GM11168 (cell line): ENCODE data around the gene TFAP2D.

Experiments
- in situ Hi-C: fragments of 300-500 bp; cut with MboI; formaldehyde crosslinking; loops from one replicate; pipeline ENCODE4 v1.12.0; 2022; ENCODE audit warnings: low sequenced_read_pairs; ENCODE audit not compliant: unreplicated experiment

Gene TFAP2D

GRCh38 chr6:50717734-50718457 lies 4.6 kb downstream of the TFAP2D start:
- in situ Hi-C loops, result no loop called here

- in situ Hi-C loops, result no loop called here
These were observed 5.2 kb downstream of the TFAP2D start for GRCh38 chr6:50718566-50718965.

DNA sequence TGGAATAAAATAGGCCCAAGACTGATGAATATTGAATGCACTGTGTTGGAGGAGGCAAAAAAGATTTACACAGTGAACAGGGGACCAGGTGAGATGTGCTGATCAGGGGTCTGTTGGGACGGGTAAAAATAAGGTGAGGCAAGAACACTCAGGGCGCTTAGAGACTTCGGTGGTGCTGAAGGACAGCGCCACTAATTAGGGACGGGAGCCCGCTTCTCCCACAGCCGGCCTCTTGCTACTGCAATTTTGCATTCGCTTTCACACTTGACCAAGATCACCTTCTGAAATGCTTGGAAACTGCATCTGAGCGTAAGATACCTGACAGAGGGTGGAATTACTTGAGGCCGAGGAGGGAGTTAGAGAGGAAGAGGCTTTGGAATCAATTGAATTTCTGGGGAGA lies 7.3 kb downstream of the TFAP2D start:
- in situ Hi-C loops, result no loop called here

DNA sequence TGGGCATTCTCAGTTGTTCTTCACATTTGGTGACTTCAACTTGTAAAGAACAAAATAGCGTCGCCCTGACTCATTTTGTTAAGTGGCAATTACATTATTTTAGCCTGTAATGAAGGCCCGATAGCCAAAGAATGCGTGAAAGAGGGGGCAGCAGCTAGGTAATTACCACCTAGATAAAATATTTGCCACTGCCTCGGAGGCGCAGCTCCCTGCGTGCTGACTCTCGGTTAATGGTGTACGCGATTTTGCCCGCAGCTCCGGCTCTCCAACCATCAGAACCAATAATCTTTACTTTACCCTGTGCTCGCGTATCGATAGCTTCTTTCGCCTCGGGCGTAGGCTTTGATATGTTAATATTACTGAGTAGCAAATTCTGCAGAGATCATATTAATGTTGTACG lies 8.7 kb downstream of the TFAP2D start:
- in situ Hi-C loops, result no loop called here

DNA sequence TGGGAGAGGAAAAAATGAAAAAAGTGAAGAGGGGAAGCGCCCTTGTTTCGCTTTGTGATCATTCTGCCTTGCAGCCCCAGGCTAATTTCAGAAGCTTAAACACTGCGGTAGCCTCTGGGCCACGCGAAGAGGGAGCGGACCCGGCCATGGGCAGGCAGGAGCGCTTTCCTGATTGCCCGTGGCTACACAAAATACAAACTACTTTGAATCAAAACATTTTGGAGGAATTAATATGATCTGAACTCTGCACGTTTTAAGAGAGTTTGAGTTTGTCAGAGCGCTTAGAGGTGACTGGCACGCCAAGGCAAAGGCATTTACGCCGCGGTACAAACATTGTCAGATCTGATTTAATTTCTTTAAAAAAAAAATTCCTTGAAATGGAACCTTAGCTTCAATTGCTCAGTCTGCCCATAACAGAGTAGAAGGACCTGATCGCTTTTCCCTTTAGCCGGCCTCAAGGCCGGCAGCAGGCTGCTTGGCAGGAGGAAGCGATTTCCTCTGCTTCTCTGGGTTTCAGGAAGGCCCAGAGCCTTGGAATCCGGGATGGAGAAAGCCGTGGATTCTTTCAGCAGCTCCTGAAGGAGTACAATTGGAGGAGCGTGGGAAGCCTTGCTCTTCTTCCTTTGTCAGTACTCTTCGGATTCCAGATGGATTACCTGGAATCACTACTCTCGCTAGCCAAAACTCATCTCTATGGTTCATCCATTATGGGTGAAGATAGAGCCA lies 9.7 kb downstream of the TFAP2D start:
- in situ Hi-C loops, result no loop called here

GRCh38 chr6:50724381-50725124 lies 11.2 kb downstream of the TFAP2D start:
- in situ Hi-C loops, result no loop called here

DNA sequence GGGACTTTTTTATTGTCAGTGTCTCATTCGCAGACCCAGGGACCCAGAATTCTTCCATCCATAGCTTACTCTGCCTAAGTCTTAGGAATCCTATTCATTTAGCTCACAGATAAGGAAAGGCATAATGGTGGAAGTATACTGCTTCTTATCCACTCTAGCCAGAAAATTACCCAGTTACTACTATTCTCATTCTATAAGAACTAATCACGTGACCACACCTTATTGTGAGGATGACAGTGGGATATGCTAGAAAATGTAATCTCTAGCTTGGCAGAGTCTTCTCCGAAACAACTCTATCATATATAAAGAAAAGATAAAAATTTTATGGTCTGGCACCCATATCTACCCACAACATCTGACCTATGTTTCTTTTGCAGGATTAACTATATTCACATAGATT lies 21.2 kb downstream of the TFAP2D start:
- in situ Hi-C loops, result no loop called here

GRCh38 chr6:50742161-50742560 lies 28.8 kb downstream of the TFAP2D start:
- in situ Hi-C loops, result no loop called here

- in situ Hi-C loops, result no loop called here
These were observed 31.6 kb downstream of the TFAP2D start for GRCh38 chr6:50744976-50745375.

DNA sequence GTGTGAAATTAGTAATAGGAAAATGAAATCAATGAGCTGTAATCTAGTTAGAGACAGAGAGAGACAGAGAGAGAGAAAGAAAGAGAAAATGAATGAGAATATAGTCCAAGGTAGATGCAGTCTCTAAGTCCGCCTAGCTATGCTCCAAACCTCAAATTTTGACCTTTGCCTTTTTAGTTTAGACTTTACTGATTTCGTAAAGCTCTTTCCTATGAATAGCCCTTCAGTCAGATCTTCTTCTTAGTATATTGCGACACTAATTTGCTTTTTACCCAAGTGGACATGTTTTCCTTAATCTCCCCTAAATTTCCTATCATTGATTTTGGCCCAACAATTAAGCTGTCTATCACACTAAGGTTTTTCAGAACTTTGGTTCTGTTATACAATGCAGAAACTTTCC lies 49.5 kb downstream of the TFAP2D start:
- in situ Hi-C loops, result no loop called here

DNA sequence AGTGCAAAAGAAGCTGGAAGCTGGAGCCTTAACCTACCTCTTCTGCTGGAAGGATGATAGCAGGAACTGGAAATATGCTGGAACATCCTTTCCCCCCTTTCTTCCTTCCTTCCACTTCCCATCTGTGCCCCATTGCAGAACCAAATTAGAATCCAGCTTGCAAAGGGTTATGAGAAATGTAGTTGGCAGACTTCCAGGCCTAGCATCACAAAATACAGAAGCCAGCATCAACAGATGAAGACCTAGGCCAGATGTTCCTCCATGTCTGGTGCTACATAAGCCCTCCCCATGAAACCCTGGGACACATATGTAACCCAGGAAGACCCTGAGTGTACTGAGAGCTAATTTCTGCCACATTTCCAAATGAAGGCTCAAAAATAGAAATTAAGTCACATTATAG lies 65.4 kb downstream of the TFAP2D start:
- in situ Hi-C loops, result no loop called here

GRCh38 chr6:50780382-50780781 lies 67.1 kb downstream of the TFAP2D start:
- in situ Hi-C loops, result no loop called here

DNA sequence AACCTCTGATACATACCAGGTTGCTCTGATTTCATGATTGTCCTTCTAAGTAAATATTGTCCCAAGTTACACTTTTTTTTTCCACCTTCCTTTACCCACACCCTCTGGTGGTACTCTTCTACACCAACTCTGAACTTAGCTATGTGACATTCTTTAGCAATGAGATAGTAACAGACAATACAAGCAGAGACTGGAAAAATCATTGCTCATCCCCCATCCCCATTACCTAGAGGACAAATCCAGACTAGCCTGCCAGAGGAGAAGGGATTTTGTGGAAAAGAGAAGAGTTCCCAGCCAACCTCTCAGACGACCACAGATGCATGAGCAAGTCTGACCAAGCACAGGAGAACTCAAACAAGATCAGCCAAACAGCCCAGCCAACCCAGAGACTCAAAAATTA lies 72.6 kb downstream of the TFAP2D start:
- in situ Hi-C loops, result no loop called here

- in situ Hi-C loops, result no loop called here
These were observed 78.7 kb downstream of the TFAP2D start for GRCh38 chr6:50791900-50792508.

DNA sequence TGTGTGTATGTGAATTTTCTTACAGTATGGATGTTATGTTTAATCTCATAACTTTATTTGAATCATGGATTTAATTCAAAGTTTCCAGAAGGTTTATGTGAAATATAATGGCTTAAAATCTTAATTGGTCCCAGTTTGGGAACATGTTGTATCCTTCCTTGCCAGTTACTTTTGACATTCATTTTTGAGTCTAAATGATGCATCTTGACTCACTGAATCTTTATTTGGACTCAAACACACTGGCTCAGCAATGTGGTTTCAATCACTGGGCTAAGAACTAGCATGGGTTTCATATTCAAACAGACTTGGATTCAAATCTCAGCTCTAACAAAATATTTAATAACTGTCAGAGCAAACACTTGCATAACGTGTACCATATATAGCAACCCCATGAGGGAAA lies 79.4 kb downstream of the TFAP2D start:
- in situ Hi-C loops, result no loop called here

DNA sequence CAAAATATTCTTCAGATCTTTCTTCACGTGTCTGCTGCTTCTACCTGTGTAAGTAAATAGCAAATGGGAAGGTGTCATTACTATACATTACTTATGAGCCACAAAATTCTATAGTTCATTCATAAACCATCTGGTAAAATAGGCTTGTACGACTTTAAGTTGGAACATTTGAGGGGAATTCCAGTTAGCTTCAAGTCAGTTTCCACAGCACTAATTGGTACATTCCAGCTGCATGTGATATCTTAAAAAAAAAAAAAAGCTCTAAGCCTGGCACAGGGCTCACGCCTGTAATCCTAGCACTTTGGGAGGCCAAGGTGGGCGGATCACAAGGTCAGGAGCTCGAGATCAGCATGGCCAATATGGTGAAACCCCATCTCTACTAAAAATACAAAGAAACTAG lies 82.2 kb downstream of the TFAP2D start:
- in situ Hi-C loops, result no loop called here

- in situ Hi-C loops, result loop anchor here (25.0 kb wide), 1 partner anchor 558 kb away; no protein-coding TSS in a partner anchor
These were observed 91.0 kb downstream of the TFAP2D start for GRCh38 chr6:50804283-50804682.

DNA sequence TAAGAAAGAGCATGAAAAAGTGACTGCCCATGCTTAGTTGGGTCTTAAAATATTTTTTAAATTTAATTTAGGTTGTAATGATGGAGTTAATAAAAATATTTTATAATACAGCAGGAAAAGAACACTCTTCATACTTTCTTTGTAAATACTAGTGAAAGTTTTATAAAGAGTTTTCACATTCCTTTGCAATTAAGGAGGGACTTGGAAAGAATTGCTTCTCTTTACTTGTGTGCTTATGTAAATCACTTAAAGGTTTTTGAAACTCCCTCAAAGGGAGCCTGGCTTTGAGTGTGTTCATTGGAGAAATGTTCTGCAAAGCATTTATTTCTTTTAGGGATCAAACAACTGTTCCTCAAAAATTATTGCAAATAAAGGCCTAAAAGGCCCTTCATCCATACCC lies 93.7 kb downstream of the TFAP2D start:
- in situ Hi-C loops, result loop anchor here (25.0 kb wide), 1 partner anchor 555 kb away; no protein-coding TSS in a partner anchor

DNA sequence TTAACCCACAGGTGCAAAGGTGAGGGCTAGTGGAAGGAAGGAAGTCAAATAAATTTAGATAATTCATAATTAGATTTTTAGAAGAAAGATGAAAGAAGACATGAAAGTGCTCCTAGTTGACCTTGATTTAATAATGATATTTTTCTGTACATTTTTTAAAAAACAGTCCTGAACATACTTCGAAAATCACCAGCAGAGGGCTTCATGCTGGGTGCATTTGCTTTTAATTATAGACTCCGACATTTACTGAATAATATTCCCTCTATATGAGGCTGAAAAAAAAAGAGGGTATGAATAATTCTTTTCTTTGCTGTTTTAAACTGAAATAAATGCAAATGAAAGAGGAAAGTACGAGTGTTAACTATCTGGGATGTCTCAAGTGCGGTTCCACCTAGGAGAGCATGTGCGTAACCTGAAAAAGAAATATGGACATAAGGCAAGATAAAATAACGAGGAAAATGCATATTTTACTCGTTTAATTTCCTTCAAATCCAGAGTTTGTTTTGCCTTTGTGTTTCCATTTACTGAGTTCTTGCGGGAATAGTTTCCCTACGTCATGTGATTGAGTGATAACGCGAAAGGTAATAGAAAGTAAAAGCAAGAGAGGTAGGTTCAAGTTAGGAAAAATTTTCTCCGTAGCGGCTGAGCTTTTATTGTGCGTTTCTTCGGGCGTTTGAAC lies 102.2 kb downstream of the TFAP2D start:
- in situ Hi-C loops, result loop anchor here (25.0 kb wide), 1 partner anchor 547 kb away; no protein-coding TSS in a partner anchor

- in situ Hi-C loops, result loop anchor here (25.0 kb wide), 1 partner anchor 546 kb away; no protein-coding TSS in a partner anchor
These were observed 102.9 kb downstream of the TFAP2D start for GRCh38 chr6:50816115-50816675.
